Parathyroid adenoma (tissue), 2 donors: ENCODE results near the gene EBF3.

ENCODE experiments used
- H2AFZ ChIP-seq: fragments of 300-600 bp; sonication (generic); one replicate; pipeline ENCODE4 v1.7.0; 2017; ENCODE audit warnings: antibody characterized with exemption, mild to moderate bottlenecking
- H3K27ac ChIP-seq: fragments of 300-600 bp; sonication (generic); one replicate; pipeline ENCODE4 v1.7.0; 2017
- H3K27me3 ChIP-seq: fragments of 300-600 bp; sonication (generic); one replicate; pipeline ENCODE4 v1.7.0; 2017; ENCODE audit warnings: low read length; ENCODE audit not compliant: control insufficient read depth, insufficient read depth
- H3K36me3 ChIP-seq: fragments of 300-600 bp; sonication (generic); one replicate; pipeline ENCODE4 v1.7.0; 2017; ENCODE audit warnings: low read length; ENCODE audit not compliant: control insufficient read depth, insufficient read depth
- H3K4me1 ChIP-seq: fragments of 300-600 bp; sonication (generic); one replicate; pipeline ENCODE4 v1.7.0; 2017; ENCODE audit warnings: control low read depth
- H3K4me2 ChIP-seq: fragments of 300-600 bp; sonication (generic); one replicate; pipeline ENCODE4 v1.7.0; 2017; ENCODE audit warnings: low read length
- H3K4me3 ChIP-seq: fragments of 300-600 bp; sonication (generic); one replicate; pipeline ENCODE4 v1.7.0; 2017; ENCODE audit warnings: low read depth, low read length
- H3K79me2 ChIP-seq: fragments of 300-600 bp; sonication (generic); one replicate; pipeline ENCODE4 v1.7.0; 2017; ENCODE audit warnings: control low read depth
- H3K9ac ChIP-seq: fragments of 300-600 bp; sonication (generic); one replicate; pipeline ENCODE4 v1.7.0; 2017; ENCODE audit warnings: mild to moderate bottlenecking
- H3K9me3 ChIP-seq: fragments of 300-600 bp; sonication (generic); one replicate; pipeline ENCODE4 v1.7.0; 2017; ENCODE audit warnings: low read length; ENCODE audit not compliant: control insufficient read depth
- TF ChIP-seq, protein P1 (sequence below): fragments of 300-600 bp; sonication (generic); IDR thresholded peaks from one replicate; pipeline ENCODE4 v1.7.0; 2017; ENCODE audit warnings: antibody characterized with exemption, mild to moderate bottlenecking
- donor health status: primary hyperparathyroidism.

EBF3 gene

GRCh38 chr10:129898706-129899268 is 65.3 kb downstream of the EBF3 start:
- Histone ChIP-seq H3K27me3 (no peaks in the 10 kb centered on the region), H2AFZ (no peak overlapping the region), H3K4me2 (no peak overlapping the region), H3K4me3 (no peak overlapping the region), H3K27ac (no peak overlapping the region), H3K4me1 (no peaks in the 10 kb centered on the region), H3K36me3 (no peaks in the 10 kb centered on the region), H3K79me2 (no peaks in the 10 kb centered on the region), H3K9me3 (no peaks in the 10 kb centered on the region), H3K9ac (no peak overlapping the region)
- TF ChIP-seq, protein P1, sequence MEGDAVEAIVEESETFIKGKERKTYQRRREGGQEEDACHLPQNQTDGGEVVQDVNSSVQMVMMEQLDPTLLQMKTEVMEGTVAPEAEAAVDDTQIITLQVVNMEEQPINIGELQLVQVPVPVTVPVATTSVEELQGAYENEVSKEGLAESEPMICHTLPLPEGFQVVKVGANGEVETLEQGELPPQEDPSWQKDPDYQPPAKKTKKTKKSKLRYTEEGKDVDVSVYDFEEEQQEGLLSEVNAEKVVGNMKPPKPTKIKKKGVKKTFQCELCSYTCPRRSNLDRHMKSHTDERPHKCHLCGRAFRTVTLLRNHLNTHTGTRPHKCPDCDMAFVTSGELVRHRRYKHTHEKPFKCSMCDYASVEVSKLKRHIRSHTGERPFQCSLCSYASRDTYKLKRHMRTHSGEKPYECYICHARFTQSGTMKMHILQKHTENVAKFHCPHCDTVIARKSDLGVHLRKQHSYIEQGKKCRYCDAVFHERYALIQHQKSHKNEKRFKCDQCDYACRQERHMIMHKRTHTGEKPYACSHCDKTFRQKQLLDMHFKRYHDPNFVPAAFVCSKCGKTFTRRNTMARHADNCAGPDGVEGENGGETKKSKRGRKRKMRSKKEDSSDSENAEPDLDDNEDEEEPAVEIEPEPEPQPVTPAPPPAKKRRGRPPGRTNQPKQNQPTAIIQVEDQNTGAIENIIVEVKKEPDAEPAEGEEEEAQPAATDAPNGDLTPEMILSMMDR = no peak

DNA sequence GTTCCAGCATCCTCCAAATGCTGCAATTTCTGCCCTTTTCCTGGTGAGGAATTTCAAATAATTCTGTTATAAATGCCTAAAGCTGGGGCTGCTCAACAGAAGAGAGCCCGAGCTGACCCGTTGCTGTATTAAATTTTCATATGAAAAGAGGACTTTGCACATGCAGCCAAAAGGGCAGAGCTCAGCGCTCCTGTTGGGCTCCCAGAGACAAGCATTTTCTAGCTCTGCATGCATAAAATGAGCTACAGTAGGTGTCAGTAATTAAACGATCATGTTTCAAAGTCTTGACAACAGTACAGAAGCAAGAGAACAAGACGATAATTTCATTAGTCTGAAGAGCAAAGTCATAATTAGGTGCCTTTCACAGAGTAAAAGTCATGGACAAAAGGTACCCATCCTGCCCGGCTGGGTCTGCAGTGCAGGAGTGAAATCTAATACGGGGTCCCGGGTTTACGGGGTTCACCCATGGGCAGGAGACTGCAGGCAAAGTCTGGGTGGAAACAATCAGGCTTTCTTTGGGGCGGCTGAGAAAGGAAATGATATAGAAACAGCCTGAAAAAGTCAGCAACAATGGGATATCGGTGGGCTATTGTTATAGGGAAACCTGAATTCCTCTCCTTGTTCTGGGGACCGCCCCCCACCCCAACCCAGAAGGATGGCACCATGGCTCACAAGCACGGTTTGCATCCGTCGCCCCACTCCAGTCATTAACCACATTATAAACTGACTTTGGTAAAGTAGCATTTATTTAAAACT is 66.0 kb downstream of the EBF3 start:
- H3K9ac ChIP-seq = no peak overlapping the region
- H3K27me3 ChIP-seq = no peaks in the 10 kb centered on the region

GRCh38 chr10:129896860-129897200 is 67.2 kb downstream of the EBF3 start:
- Histone ChIP-seq H3K36me3 (no peaks in the 10 kb centered on the region), H2AFZ (no peak overlapping the region), H3K27ac (no peak overlapping the region), H3K9ac (no peak overlapping the region), H3K4me2 (no peak overlapping the region), H3K4me3 (no peak overlapping the region), H3K4me1 (no peaks in the 10 kb centered on the region), H3K27me3 (no peaks in the 10 kb centered on the region), H3K79me2 (no peaks in the 10 kb centered on the region), H3K9me3 (no peaks in the 10 kb centered on the region)
- TF ChIP-seq, protein P1 = no peak

More for the DNA sequence above, 66.0 kb downstream of the EBF3 start:
- Histone ChIP-seq H3K9me3 (no peaks in the 10 kb centered on the region), H3K4me3 (no peak overlapping the region), H3K4me2 (no peak overlapping the region), H3K79me2 (no peaks in the 10 kb centered on the region), H3K27ac (no peak overlapping the region), H2AFZ (no peak overlapping the region), H3K4me1 (no peaks in the 10 kb centered on the region), H3K36me3 (no peaks in the 10 kb centered on the region)
- TF ChIP-seq, protein P1 = no peak

- Histone ChIP-seq H3K9me3 (no peaks in the 10 kb centered on the region), H3K27ac (no peak overlapping the region), H2AFZ (no peak overlapping the region), H3K36me3 (no peaks in the 10 kb centered on the region), H3K27me3 (no peaks in the 10 kb centered on the region), H3K4me3 (no peak overlapping the region), H3K4me2 (no peak overlapping the region), H3K79me2 (no peaks in the 10 kb centered on the region), H3K9ac (no peak overlapping the region), H3K4me1 (no peaks in the 10 kb centered on the region)
- TF ChIP-seq, protein P1 = no peak
Observed at GRCh38 chr10:129896136-129896859, 67.8 kb downstream of the EBF3 start.
